HG03175 (cell line): ENCODE data around the gene C21orf91.
"Not testable (repeated sequence)": the region's sequence is repeated elsewhere in the genome, so short reads cannot be mapped to it uniquely, and the experiment has no call there.

ENCODE experiments used
- ATAC-seq: cut with Tn5 transposase; IDR thresholded peaks from one replicate; pipeline ENCODE4 v1.9.1; 2021; ENCODE audit warnings: mild to moderate bottlenecking, moderate library complexity; ENCODE audit not compliant: unreplicated experiment

C21orf91 gene

GRCh38 chr21:17779980-17780379 is 39.2 kb downstream of the C21orf91 start:
- no peak for ATAC-seq

GRCh38 chr21:17779496-17779895 is 39.7 kb downstream of the C21orf91 start:
- ATAC-seq = no peak

- no peak for ATAC-seq
These were observed 41.9 kb downstream of the C21orf91 start for GRCh38 chr21:17777072-17777765.

GRCh38 chr21:17775431-17776126 is 43.6 kb downstream of the C21orf91 start:
- ATAC-seq = peak; percentile 42

GRCh38 chr21:17775021-17775420 is 44.1 kb downstream of the C21orf91 start:
- ATAC-seq = not testable (repeated sequence)

- no peak for ATAC-seq
These were observed 49.7 kb downstream of the C21orf91 start for GRCh38 chr21:17769447-17769845.

DNA sequence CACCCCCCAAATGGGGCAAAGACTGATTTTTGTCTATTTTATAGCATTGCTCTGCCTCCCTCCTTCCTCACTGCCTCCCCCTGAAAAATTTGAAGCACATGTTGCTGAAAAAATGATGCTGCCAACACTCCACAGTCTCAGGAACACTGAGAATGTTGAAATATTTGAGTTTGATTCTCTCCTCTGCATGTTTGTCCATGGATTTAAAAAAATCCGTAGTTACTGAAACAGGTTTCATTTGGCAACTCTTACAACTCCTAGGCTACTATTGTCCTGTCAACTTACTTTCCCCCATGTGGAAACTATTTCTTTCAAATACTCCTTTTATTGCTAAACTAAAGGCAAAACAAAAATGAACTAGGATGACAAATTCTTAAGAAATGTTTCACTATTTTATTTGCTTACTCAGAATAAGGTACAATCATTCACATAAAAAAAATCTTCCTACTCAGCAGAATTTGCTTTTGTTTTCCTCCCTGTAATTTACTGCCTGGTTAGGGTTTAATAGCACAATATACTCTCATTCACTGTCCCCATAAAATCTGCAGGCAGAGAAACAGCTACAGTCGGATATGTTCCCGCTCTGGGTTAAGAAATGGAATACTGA is 50.2 kb downstream of the C21orf91 start:
- no peak for ATAC-seq

GRCh38 chr21:17765207-17765606 is 53.9 kb downstream of the C21orf91 start:
- ATAC-seq = no peak

DNA sequence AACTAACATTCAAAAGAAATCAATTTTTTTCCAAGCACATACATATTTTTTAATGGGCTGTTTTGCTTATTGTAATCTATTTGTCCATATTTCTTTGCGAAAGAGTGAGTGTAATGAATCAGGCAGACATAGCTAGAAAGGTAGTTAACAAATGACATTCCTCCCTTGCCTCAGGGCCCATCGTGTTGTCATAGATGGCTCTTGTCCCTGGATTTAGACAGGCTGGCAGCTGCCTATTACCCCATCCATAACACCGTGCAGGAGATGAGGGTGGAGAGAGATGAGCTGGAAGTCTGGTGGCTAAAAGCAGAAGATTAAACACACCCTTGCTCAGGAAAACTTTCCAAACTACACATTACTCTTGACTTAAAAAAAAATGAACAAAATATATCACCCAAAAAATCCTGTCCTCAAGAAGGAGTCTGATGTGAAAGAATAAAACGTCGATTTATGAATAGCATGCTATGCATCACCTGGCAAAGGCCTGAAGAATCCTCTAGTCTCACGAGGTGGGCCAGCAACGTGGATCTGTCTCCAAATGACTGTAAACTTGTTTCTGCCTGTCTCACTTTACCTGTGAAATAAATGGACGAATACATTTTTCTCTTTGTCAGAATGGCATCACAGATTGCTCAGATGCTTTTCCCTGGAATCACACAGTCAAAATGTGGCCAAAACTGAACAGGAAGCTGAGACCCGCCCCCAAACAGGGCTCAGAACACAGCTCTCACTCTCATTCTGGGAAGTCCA is 55.7 kb downstream of the C21orf91 start:
- no peak for ATAC-seq

DNA sequence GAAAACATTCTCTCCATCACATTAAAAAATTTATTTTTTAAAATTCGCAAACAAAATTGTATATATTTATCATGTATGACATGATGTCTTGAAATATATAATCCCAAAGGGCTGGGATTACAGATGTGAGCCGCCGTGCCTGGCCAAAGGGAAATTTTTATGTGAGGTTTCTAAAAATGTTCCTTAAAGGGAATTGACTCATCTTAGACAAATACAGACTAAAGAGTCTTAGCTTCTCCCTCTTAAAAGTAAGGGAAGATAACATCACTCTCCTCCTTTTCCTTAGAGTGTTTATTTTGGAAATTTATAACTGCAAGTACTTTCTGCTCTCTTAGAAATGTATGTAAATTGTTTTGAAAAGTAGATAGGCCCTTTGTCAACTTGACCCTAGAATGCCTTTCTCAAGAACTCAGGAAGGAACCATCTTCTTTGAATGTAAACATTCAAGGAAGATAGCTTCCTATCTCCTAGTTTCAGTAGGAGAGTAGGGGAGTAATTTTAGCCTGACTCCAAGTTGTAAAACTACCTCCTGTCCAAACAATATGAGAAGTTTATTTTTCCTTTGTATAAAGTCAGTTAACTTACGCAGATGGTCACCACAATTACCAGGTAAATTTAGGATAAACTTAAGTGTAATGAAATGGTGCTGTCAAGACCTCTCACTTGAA is 59.5 kb downstream of the C21orf91 start:
- ATAC-seq = no peak

GRCh38 chr21:17758683-17759082 is 60.5 kb downstream of the C21orf91 start:
- no peak for ATAC-seq

DNA sequence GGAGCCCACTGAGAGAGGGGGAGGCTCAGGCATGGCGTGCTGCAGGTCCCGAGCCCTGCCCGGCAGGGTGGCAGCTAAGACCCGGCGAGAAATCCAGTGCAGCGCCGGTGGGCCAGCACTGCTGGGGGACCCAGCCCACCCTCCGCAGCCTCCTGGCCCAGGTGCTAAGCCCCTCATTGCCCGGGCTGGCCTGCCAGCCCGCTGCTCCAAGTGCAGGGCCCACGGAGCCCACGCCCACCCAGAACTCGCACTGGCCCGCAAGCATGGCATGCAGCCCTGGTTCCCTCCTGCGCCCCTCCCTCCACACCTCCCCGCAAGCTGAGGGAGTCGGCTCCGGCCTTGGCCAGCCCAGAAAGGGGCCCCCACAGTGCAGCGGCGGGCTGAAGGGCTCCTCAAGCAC is 61.5 kb downstream of the C21orf91 start:
- ATAC-seq = no peak

DNA sequence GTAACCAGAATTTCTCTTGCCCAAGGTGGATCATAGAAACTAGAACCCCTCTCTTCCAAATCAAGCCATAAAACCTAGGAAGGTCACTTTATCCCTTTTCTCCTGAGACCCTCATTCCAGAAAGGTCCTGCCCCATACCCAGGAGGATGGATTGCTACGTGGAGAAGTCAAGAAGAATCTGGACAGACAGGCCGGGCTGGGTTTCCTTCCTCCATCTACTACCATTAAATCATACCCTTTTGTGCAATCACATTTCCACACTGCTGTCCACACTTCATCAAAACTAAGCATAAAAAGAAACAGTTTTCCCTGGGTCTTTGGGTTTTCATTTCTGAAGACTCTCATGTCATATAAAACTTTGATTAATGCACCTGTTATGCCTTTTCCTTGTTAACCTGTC is 65.4 kb downstream of the C21orf91 start:
- no peak for ATAC-seq

DNA sequence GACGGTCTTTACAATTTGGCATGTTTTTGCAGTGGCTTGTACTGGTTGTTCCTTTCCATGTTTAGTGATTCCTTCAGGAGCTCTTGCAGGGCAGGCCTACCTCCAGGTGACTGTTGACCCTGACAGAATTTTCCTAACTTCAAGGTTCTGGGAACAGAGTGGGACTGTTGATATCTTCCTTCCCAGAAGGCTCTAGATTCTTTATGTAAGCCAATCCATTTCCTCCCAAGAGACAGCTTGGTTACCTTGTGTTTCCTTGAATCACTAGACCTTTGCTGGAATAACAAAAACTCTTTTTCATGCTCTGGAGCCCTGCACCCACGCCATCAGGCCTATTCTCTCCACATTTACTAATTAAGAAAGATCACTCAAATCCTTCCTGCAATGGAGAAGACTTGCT is 67.0 kb downstream of the C21orf91 start:
- no peak for ATAC-seq

- ATAC-seq = no peak
These were observed 72.2 kb downstream of the C21orf91 start for GRCh38 chr21:17746920-17747319.

GRCh38 chr21:17745086-17745485 is 74.1 kb downstream of the C21orf91 start:
- no peak for ATAC-seq

GRCh38 chr21:17742940-17743592 is 76.1 kb downstream of the C21orf91 start:
- no peak for ATAC-seq

DNA sequence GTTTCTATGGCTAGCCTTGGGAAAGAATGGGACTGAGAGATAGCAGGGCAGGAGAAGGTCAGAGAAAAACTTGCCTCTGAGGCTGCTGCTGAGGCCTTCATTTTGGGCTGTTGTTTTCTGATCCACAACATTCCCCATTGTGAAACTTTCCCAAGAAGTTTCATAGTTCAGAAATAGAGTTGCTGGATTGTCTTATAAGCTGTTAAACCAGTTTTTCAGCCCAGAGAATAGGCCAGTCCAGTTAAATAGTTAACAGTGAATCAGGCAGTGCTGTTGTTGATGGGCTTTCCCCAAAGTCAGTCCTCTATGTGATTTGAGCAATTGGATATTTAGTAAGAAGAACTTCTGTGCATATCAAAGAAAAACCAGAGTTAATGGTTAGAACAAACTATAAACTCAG is 77.0 kb downstream of the C21orf91 start:
- ATAC-seq = no peak
